ENCODE results near the gene SEMA4D.

Gene SEMA4D

DNA sequence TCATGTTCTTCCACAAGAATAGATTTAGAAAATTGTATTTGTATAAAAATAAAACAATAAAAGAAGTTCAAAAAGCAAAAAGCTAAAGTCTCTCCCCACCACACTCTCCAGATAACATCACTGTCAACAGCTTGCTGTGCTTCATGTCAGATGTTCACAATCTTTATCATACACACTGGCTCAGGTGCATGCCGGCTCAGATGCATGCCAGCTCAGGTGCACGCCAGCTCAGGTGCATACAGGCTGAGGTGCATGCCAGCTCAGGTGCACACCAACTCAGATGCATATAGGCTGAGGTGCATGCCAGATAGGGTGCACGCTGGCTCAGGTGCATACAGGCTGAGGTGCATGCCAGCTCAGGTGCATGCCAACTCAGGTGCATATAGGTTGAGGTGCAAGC, 26.5 kb downstream of the SEMA4D start:
- no peak for TF ChIP-seq CTCF (IDR thresholded peaks at IDR 0.05)

GRCh38 chr9:89470224-89470839, 27.6 kb downstream of the SEMA4D start:
- TF ChIP-seq CTCF (IDR thresholded peaks at IDR 0.05): no peak

DNA sequence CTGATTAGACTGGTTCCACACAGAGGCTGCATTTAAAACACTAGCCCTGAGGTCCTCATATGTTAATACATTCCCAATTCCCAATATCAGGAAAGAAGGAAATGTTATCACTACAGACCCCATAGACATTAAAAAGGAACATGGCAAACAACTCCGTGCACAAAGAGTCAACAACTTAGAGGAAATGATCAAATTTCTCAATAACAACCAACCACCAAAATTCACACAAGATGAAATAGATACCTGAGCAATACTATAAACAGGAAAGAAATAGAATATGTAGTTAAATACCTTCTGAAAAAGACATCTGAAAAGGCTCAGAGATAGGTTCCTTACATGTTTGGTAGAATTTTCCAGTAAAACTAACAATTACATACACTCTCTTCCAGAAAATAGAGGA, 28.9 kb downstream of the SEMA4D start:
- no peak for TF ChIP-seq CTCF (IDR thresholded peaks at IDR 0.05)

DNA sequence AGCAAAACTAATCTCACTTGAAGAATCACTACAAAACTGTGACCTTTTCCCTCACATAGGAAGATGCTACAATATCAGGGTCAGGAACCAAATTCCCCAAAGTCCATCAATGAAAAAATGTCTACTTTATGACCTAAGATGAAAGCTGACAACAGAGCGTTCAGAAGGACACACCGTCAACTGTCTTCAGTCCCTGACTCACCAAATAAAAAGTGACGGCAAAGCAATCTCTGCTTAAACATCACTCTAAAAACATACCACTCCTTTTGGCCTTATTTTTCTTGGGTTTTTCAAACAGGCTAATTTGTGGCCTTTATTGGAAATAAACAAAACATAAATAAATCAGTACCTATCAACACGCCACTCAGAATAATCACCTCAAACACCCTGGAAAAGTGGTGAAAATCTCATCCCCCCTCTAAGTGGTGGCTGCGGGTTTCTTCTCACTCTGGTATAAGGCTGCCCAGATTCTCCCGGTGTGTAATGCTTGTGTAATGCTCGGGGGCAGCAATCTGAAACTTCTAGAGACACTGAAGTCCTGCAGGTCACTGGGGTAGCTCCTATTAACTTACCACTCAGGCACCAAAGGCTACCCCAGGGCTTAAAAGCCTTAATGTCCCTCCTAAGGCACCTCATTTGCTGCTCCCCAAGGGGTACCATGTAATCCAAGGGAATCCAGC, 29.5 kb downstream of the SEMA4D start:
- TF ChIP-seq CTCF (IDR thresholded peaks at IDR 0.05): no peak

DNA sequence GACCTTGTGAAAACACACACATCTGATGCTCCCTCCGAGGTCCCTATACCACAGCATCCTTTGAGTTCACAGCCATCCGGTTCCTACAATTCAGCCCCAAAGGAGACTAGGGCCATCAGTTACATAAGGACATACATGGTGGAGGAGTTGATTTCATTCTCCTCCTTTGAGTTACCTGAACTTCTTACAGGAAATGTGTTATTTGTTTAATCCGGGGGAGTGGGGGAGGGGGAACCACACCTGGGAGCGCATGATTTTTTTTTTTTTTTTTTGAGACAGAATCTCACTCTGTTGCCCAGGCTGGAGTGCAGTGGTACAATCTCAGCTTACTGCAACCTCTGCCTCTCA, 30.7 kb downstream of the SEMA4D start:
- TF ChIP-seq CTCF (IDR thresholded peaks at IDR 0.05): no peak

DNA sequence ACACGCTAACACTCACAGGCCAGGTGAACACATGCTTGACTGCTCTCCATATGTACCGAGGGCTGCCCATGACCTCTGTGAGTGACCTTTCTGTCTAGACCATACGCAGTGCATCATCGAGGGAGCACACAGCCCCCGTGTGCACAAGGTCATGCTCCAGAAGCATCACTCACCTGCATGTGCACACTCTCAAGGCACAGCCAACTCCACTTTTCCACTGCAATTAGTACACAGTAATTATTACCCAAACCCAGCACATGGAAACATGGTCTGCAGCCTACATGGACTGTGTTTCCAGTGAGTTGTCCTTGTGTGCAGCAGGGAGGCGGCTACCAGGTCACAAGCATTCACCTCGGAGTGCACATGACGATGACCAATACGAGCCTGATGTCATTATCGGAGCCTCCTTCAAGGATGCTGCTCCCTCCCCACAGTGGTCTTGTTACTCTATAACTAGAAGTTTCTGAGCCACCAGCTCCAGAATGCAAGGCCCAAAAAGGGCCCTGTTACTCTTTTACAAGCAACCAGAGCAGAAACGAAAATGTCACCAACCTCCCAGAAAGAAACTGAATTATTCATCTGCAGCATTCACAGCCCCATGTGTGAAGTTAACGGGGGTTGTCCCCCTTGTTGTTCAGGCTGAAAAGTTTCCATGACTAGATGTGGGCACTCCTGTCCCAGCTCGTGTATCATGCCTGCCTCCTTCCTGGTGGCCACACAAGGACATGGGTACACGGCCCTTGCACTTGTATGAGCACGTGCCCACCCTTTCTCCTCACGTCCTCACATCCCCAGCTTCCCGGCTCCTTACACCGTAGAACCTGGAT, 31.2 kb downstream of the SEMA4D start:
- TF ChIP-seq CTCF (IDR thresholded peaks at IDR 0.05): no peak

DNA sequence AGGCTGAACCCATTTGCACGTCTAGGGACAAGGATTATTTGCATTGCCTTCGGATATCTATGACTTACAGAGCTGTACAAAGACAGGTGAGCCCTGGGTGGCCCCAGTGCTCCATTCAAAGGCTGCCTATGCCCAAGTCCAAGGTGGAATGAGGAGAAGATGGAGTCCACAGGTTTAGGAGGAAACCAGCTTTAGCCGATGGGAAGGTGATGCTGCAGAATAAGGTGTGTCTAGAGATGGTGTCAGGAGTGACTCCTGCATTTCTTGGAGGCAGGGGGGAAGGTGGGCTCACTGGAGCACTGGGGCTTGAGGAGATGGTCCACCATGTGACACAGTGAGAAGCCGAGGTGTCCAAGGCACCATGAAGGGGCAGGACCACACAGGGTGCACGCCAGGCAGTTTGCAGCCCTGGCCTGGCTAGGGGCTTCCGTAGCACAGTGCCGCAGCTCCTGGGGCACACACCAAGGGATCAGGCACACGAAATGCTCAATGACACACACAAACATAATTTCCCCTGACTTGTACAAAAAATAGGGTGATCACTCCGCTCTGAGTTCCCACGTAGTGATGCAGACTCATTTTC, 32.1 kb downstream of the SEMA4D start:
- TF ChIP-seq CTCF (IDR thresholded peaks at IDR 0.05): no peak
